IMR-90 (cell line): ENCODE measurements around the gene PSMG4.

Experiments used
- BHLHE40 ChIP-seq: fragments of 150-350 bp; IDR thresholded peaks from 2 replicates; pipeline ENCODE4 v1.6.1; 2016; ENCODE audit warnings: mild to moderate bottlenecking, low read depth, low read length
- CEBPB ChIP-seq: IDR thresholded peaks from 2 replicates; pipeline ENCODE4 v1.6.1; 2012; ENCODE audit warnings: low read depth, low read length, improper control_type of control experiment
- CTCF ChIP-seq: conservative IDR thresholded peaks from 2 replicates; pipeline ENCODE4 v1.5.1; 2012; ENCODE audit warnings: mild to moderate bottlenecking, low read depth, low read length, improper control_type of control experiment
- FOS ChIP-seq: fragments of 150-350 bp; IDR thresholded peaks from 2 replicates; pipeline ENCODE4 v1.6.1; 2016; ENCODE audit warnings: low read depth, low read length
- MXI1 ChIP-seq: IDR thresholded peaks from 2 replicates; pipeline ENCODE4 v1.6.1; 2012; ENCODE audit warnings: low read depth, mild to moderate bottlenecking, low read length, moderate library complexity, borderline replicate concordance
- NFE2L2 ChIP-seq: fragments of 150-350 bp; IDR thresholded peaks from 2 replicates; pipeline ENCODE4 v1.6.1; 2016; ENCODE audit warnings: low read depth, mild to moderate bottlenecking, low read length
- POLR2A ChIP-seq: IDR thresholded peaks from 2 replicates; pipeline ENCODE4 v1.6.1; 2012; ENCODE audit warnings: mild to moderate bottlenecking, low read depth, low read length
- RAD21 ChIP-seq: IDR thresholded peaks from 2 replicates; pipeline ENCODE4 v1.6.1; 2012; ENCODE audit warnings: low read length, improper control_type of control experiment
- RCOR1 ChIP-seq: IDR thresholded peaks from 2 replicates; pipeline ENCODE4 v1.6.1; 2012; ENCODE audit warnings: mild to moderate bottlenecking, low read length, improper control_type of control experiment; ENCODE audit not compliant: insufficient replicate concordance
- RFX5 ChIP-seq: IDR thresholded peaks from 2 replicates; pipeline ENCODE4 v1.8.0; 2012; ENCODE audit warnings: low read depth, mild to moderate bottlenecking, low read length, moderate library complexity
- SMC3 ChIP-seq: fragments of 150-350 bp; IDR thresholded peaks from 2 replicates; pipeline ENCODE4 v1.6.1; 2016; ENCODE audit warnings: low read depth, mild to moderate bottlenecking, antibody characterized with exemption, low read length, moderate library complexity
- USF2 ChIP-seq: fragments of 150-350 bp; IDR thresholded peaks from 2 replicates; pipeline ENCODE4 v1.6.1; 2017; ENCODE audit warnings: mild to moderate bottlenecking, antibody characterized with exemption, low read length, low read depth

- TF ChIP-seq CTCF, result no peak
- TF ChIP-seq BHLHE40, result no peak
- no peak for TF ChIP-seq POLR2A
- no peak for TF ChIP-seq RFX5
- no peak for TF ChIP-seq RCOR1
- no peak for TF ChIP-seq CEBPB
- TF ChIP-seq RAD21, result no peak
- no peak for TF ChIP-seq MXI1
- TF ChIP-seq USF2, result no peak
- TF ChIP-seq SMC3, result no peak
- TF ChIP-seq NFE2L2, result no peak
- no peak for TF ChIP-seq FOS
Measured at GRCh38 chr6:3229566-3230178, 29.1 kb upstream of the PSMG4 start.
